ENCODE measurements around the gene UQCR10. TPM values are rescaled to one million over a fixed set of nuclear protein-coding genes. Genes with fewer than 3 reads are reported as not detected.

Gene UQCR10
- total RNA-seq, 2 donors from 2014 or later, result 92.8 to 124 TPM

DNA sequence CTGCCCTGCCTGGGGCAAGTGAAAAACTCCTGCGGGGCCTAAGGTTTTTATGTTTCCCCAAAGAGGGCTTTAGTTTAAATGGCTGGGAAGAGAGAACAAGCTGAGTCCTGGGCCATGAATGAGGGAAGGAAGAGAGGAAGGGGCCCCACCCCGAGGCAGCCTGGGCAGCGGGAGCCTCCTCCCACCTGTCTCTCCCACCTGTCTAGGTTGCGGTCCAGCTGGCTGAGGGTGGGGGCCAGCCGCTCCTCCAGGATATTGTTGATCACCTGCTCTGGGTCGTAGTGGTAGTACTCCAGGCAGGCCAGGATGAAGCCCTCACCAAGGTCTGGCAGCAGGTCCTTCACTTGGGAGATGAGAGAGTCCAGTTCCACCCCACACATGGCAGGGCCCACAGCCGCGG is 34.6 kb downstream of the UQCR10 start:
- DNase-seq (ENCODE audit: low spot score), result no peak
- peak overlapping the region; percentile 39 to 82 for H3K27ac ChIP-seq
- no peaks in the 10 kb centered on the region for H3K27me3 ChIP-seq (replicated peaks; ENCODE audit: insufficient read depth)
- H3K9me3 ChIP-seq, result no peaks in the 10 kb centered on the region
- 80% methylated on average over 8 of the region's 8 CpGs for WGBS
- intact Hi-C loops (cut with DNase I), result no loop called here
- H3K36me3 ChIP-seq, result peaks cover 4 to 5% of the 10 kb centered on the region in 2 donors
- TF ChIP-seq POLR2AphosphoS5 (IDR thresholded peaks at IDR 0.05) (no peak), POLR2A (IDR thresholded peaks at IDR 0.05) (no peak)
- TF ChIP-seq, protein P1, sequence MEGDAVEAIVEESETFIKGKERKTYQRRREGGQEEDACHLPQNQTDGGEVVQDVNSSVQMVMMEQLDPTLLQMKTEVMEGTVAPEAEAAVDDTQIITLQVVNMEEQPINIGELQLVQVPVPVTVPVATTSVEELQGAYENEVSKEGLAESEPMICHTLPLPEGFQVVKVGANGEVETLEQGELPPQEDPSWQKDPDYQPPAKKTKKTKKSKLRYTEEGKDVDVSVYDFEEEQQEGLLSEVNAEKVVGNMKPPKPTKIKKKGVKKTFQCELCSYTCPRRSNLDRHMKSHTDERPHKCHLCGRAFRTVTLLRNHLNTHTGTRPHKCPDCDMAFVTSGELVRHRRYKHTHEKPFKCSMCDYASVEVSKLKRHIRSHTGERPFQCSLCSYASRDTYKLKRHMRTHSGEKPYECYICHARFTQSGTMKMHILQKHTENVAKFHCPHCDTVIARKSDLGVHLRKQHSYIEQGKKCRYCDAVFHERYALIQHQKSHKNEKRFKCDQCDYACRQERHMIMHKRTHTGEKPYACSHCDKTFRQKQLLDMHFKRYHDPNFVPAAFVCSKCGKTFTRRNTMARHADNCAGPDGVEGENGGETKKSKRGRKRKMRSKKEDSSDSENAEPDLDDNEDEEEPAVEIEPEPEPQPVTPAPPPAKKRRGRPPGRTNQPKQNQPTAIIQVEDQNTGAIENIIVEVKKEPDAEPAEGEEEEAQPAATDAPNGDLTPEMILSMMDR (IDR thresholded peaks at IDR 0.05), result no peak
- H3K4me1 ChIP-seq (replicated peaks), result peaks cover 26% of the 10 kb centered on the region
- H3K4me3 ChIP-seq, result no peak overlapping the region

DNA sequence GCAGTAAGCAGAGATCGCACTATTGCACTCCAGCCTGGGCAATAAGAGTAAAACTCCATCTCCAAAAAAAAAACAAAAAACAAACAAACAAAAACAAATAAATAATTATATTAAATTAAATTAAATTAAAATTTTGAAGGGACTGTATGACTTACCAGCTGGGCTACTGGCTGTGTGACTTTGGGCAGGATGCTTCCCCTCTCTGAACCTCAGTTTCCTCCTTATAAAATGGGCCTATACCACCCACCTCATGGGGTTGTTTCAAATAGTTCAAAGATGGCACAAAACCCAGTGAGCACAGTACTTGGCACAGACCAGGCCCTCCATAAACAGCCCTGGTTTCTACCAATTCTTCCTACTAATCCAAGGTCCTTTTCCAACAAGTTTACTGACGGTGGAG is 36.0 kb downstream of the UQCR10 start:
- no peak for DNase-seq (ENCODE audit: low spot score)
- Histone ChIP-seq H3K27ac (no peak overlapping the region), H3K27me3 (replicated peaks; ENCODE audit: insufficient read depth) (no peaks in the 10 kb centered on the region), H3K4me3 (no peak overlapping the region), H3K36me3 (peaks cover 4 to 5% of the 10 kb centered on the region in 2 donors), H3K9me3 (no peaks in the 10 kb centered on the region), H3K4me1 (replicated peaks) (peaks cover 20% of the 10 kb centered on the region)
- intact Hi-C loops (cut with DNase I), result no loop called here
- WGBS, result 97% methylated on average over 2 of the region's 2 CpGs
- TF ChIP-seq POLR2AphosphoS5 (IDR thresholded peaks at IDR 0.05) (no peak), POLR2A (IDR thresholded peaks at IDR 0.05) (no peak)
- TF ChIP-seq, protein P1 (IDR thresholded peaks at IDR 0.05), result no peak

DNA sequence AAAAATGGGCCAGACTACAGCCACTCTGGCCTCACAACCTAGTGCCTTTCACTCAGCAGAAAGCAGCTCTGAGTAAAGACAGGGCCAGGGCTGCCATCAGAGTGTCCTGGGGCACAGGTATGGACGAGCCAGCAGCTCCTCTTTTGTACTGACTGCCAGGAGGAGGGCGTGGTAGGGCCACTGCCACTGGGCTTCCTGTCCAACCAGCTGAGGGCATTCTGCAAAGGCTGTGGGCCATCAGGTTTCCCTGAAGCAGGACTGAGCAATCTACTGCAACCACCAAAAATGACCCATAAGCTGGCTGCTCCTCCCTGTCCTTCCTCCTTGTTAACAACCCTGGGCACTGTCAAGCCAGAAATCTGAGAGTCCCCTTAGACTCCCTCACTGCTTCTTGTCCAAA is 37.8 kb downstream of the UQCR10 start:
- DNase-seq (ENCODE audit: low spot score), result no peak
- H3K27ac ChIP-seq, result no peak overlapping the region
- peaks cover 7% of the 10 kb centered on the region for H3K4me1 ChIP-seq (replicated peaks)
- H3K9me3 ChIP-seq, result no peaks in the 10 kb centered on the region
- intact Hi-C loops (cut with DNase I), result no loop called here
- TF ChIP-seq, protein P1 (IDR thresholded peaks at IDR 0.05), result no peak
- no peak for TF ChIP-seq POLR2AphosphoS5 (IDR thresholded peaks at IDR 0.05)
- TF ChIP-seq POLR2A (IDR thresholded peaks at IDR 0.05), result no peak
- H3K4me3 ChIP-seq, result no peak overlapping the region
- 53% methylated on average over 2 of the region's 2 CpGs for WGBS
- peaks cover 4 to 5% of the 10 kb centered on the region in 2 donors for H3K36me3 ChIP-seq
- H3K27me3 ChIP-seq (replicated peaks; ENCODE audit: insufficient read depth), result no peaks in the 10 kb centered on the region

DNA sequence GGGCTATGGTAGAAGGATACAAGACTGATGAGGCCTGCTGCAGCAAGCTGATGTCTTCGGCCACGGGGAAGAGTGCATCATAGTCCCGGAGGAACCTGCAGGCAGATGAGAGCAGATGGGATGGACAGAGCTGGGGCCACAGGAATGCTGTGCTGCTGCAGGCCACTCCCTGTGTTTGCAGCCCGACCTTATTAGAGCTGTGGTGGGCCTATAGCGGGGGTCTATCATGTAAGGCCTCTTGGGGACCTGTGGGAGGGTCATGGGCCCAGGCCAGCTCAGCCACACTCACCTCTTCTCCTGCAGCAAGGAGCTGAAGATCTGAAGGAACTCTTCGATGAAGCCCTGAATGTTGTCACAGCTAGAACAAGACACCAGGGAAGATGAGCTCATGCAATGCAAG is 39.0 kb downstream of the UQCR10 start:
- Histone ChIP-seq H3K4me1 (replicated peaks) (peaks cover 11% of the 10 kb centered on the region), H3K27me3 (replicated peaks; ENCODE audit: insufficient read depth) (no peaks in the 10 kb centered on the region), H3K27ac (no peak overlapping the region), H3K4me3 (no peak overlapping the region), H3K36me3 (peaks cover 4 to 5% of the 10 kb centered on the region in 2 donors), H3K9me3 (no peaks in the 10 kb centered on the region)
- no peak for TF ChIP-seq POLR2A (IDR thresholded peaks at IDR 0.05)
- TF ChIP-seq, protein P1 (IDR thresholded peaks at IDR 0.05), result no peak
- no peak for TF ChIP-seq POLR2AphosphoS5 (IDR thresholded peaks at IDR 0.05)
- 89% methylated on average over 6 of the region's 6 CpGs for WGBS
- no peak for DNase-seq (ENCODE audit: low spot score)
- intact Hi-C loops (cut with DNase I), result no loop called here

DNA sequence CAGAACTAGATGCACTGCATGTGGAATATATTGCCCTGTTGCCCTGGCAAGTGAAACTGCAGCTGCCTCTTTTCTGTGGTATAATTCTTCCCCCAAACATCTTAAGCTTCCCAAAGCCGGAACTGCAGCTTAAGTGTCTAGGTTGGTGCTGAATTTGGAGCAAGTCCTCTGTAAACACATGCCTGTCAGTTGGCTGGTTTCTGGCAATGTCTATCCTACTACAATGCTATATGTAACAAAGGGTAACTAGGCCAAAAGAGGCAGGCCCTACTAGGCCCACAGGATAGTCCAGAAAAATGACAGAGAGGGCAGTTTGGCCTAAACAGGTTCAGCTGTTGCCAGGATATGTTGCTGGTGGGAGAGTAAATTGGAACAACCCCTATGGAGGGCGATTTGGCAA is 43.0 kb downstream of the UQCR10 start:
- H3K27ac ChIP-seq, result no peak overlapping the region
- TF ChIP-seq, protein P1 (IDR thresholded peaks at IDR 0.05), result no peak
- TF ChIP-seq POLR2AphosphoS5 (IDR thresholded peaks at IDR 0.05), result peak; percentile 64
- no peak for TF ChIP-seq POLR2A (IDR thresholded peaks at IDR 0.05)
- H3K9me3 ChIP-seq, result no peaks in the 10 kb centered on the region
- intact Hi-C loops (cut with DNase I), result no loop called here
- no peaks in the 10 kb centered on the region for H3K27me3 ChIP-seq (replicated peaks; ENCODE audit: insufficient read depth)
- DNase-seq (ENCODE audit: low spot score), result peak; percentile 47
- H3K4me1 ChIP-seq (replicated peaks), result peaks cover 16% of the 10 kb centered on the region
- WGBS, result 52% methylated on average over 2 of the region's 2 CpGs
- H3K36me3 ChIP-seq, result no peaks in the 10 kb centered on the region
- no peak overlapping the region for H3K4me3 ChIP-seq
